PFSK-1 (cell line): ENCODE data around the gene SLCO1C1.

Experiments
- FOXP2 ChIP-seq: optimal IDR thresholded peaks from 2 replicates; pipeline ENCODE3; 2011; ENCODE audit warnings: borderline replicate concordance, control low read depth, inconsistent platforms; ENCODE audit not compliant: insufficient read depth; ENCODE audit errors: extremely low read length, extremely low read depth
- POLR2AphosphoS5 ChIP-seq: IDR thresholded peaks from 2 replicates; pipeline ENCODE4 v1.6.1; 2012; ENCODE audit warnings: low read depth, mild to moderate bottlenecking, control low read depth, low read length, moderate library complexity
- REST ChIP-seq, 2 experiments: IDR thresholded peaks; 2 replicates each; pipeline versions ENCODE4 v1.6.1 to v1.8.0; 2011 to 2012; ENCODE audit warnings: low read depth in 2 of 2, low read length in 2 of 2, control low read depth in 1 of 2, inconsistent platforms in 1 of 2, mild to moderate bottlenecking in 1 of 2, moderate library complexity in 1 of 2; ENCODE audit not compliant: insufficient read depth in 1 of 2
- SIN3A ChIP-seq: IDR thresholded peaks from 2 replicates; pipeline ENCODE4 v1.6.1; 2012; ENCODE audit warnings: mild to moderate bottlenecking, low read length, moderate library complexity, borderline replicate concordance; ENCODE audit not compliant: insufficient read depth
- TAF1 ChIP-seq: IDR thresholded peaks from 2 replicates; pipeline ENCODE4 v1.6.1; 2012; ENCODE audit warnings: low read length, control low read depth, borderline replicate concordance; ENCODE audit not compliant: insufficient read depth

DNA sequence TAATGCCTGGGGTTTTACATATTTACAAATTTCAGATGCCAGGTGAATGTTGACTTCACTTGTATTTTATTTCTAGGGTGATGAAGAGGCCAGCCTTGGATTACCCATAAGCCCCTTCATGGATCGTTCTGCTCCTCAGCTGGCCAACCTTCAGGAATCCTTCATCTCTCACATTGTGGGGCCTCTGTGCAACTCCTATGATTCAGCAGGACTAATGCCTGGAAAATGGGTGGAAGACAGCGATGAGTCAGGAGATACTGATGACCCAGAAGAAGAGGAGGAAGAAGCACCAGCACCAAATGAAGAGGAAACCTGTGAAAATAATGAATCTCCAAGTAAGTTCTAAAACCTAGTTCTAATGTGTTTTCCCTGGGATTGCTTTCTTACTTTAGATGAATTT lies 41.3 kb upstream of the SLCO1C1 start:
- TF ChIP-seq SIN3A (no peak), POLR2AphosphoS5 (no peak), REST (IDR thresholded peaks at IDR 0.05; ENCODE audit: insufficient read depth in 1 of 2, low read depth in 2 of 2, low read length in 2 of 2) (no peak), TAF1 (no peak), FOXP2 (no peak)
